ENCODE results near the gene SRGAP3.

GRCh38 chr3:8980756-8981257 is 268.6 kb downstream of the SRGAP3 start:
- TF ChIP-seq POLR2A (IDR thresholded peaks at IDR 0.05; ENCODE audit: low read depth, low read length) (no peak), POLR2AphosphoS5 (IDR thresholded peaks at IDR 0.05; ENCODE audit: low read depth, low read length) (no peak), TAF1 (IDR thresholded peaks at IDR 0.05; ENCODE audit: borderline replicate concordance, low read depth, low read length) (no peak)
